Heart left ventricle (tissue), 16 donors: ENCODE measurements around the gene NEURL1. TPM values are rescaled to one million over a fixed set of nuclear protein-coding genes. Genes with fewer than 3 reads are reported as not detected.

Experiments
- ATAC-seq, 4 donors: fragments of 200-7000 bp; cut with Tn5 transposase; one replicate each; pipeline ENCODE4 v1.9.1; 2020 to 2022; ENCODE audit warnings: moderate library complexity in 4 of 4, mild to moderate bottlenecking in 3 of 4, moderate number of reproducible peaks in 1 of 4
- DNase-seq, 5 donors: peaks; one replicate each; pipeline ENCODE4 v3.0.0-alpha.2; 2020
- H3K27ac ChIP-seq, 12 donors: fragments of 200-600 bp; sonication (generic) in 4 of 12; one replicate each; pipeline versions ENCODE4 v1.5.0 to v1.8.0; 2016 to 2022; ENCODE audit warnings: mild to moderate bottlenecking in 2 of 12
- H3K27me3 ChIP-seq, 9 donors: fragments of 200-600 bp; sonication (generic) in 2 of 9; one replicate each; pipeline versions ENCODE4 v1.5.1 to v1.8.0; 2016 to 2022; ENCODE audit warnings: mild to moderate bottlenecking in 3 of 9
- H3K36me3 ChIP-seq, 9 donors: fragments of 200-600 bp; sonication (generic) in 2 of 9; one replicate each; pipeline versions ENCODE4 v1.5.0 to v1.8.0; 2018 to 2022; ENCODE audit warnings: mild to moderate bottlenecking in 2 of 9
- H3K4me1 ChIP-seq, 12 donors: fragments of 200-600 bp; sonication (generic) in 4 of 12; one replicate each; pipeline versions ENCODE4 v1.5.0 to v1.8.0; 2016 to 2022; ENCODE audit warnings: mild to moderate bottlenecking in 3 of 12
- H3K4me3 ChIP-seq, 12 donors: fragments of 200-600 bp; sonication (generic) in 4 of 12; one replicate each; pipeline versions ENCODE4 v1.5.0 to v1.8.0; 2017 to 2022; ENCODE audit warnings: mild to moderate bottlenecking in 9 of 12, moderate library complexity in 4 of 12
- H3K9me3 ChIP-seq, 12 donors: fragments of 200-600 bp; sonication (generic) in 4 of 12; one replicate each; pipeline versions ENCODE4 v1.5.0 to v1.8.0; 2016 to 2022; ENCODE audit warnings: mild to moderate bottlenecking in 1 of 12
- CTCF ChIP-seq, 12 donors: fragments of 200-600 bp; sonication (generic) in 4 of 12; IDR thresholded peaks; one replicate each; pipeline versions ENCODE4 v1.5.0 to v1.8.0; 2018 to 2022; ENCODE audit warnings: antibody characterized with exemption in 12 of 12, mild to moderate bottlenecking in 5 of 12
- POLR2A ChIP-seq, 2 donors: fragments of 450-650 bp; IDR thresholded peaks; one replicate each; pipeline ENCODE4 v1.6.1; 2017; ENCODE audit warnings: antibody characterized with exemption in 2 of 2, mild to moderate bottlenecking in 2 of 2, moderate library complexity in 2 of 2
- WGBS, 4 donors: extraction: QIAGEN DNeasy Blood & Tissue Kit in 2 of 4; methylation state at CpG; one replicate each; pipeline versions ENCODE4 v1.1.5 to v1.1.7; 2013 to 2018; 5-methylcytosine and 5-hydroxymethylcytosine counted together
- intact Hi-C, 10 donors: fragments of 100-400 bp; cut with DNase I; formaldehyde crosslinking; loops; one replicate each; pipeline versions ENCODE4 v1.11.1 to v1.14.2; 2022
- polyA plus RNA-seq, 2 donors: library from polyadenylated mRNA; stranded (reverse); fragments of 200-250 nt; gene quantifications; one replicate each; pipeline ENCODE4 v1.2.3, GENCODE V29; 2013
- total RNA-seq, 9 donors: library from RNA; depleted of rRNA in 2 of 9; stranded (reverse); fragments of >200 nt in 2 of 9; fragmentation: NEBNext Ultra II Directional in 3 of 9; extraction: Animal tissue kit (Norgen Biotek cat#: 25700) in 3 of 9; gene quantifications; one replicate each; pipeline versions ENCODE4 v1.1.0 to v1.2.4, GENCODE V29; 2016 to 2023
- donor health status: ischemic (EF 13 %, LVEDD 7.1; RV severe dilation, severe dysfunction).
- donor health status: healthy with polysubstance abuse.
- donor health status: DM: no; HTN: yes; CAD: no.
- donor health status: DM: no; HTN: no; CAD: no.
- donor health status: ischemic (EF 25% LVEDD 6.9; RV normal size, moderate dysfunction).
- donor health status: ischemic (EF 25% LVEDD 5.7; RV mildly dilated, moderate dysfunction).
- donor health status: healthy.
- donor health status: DM: yes; HTN: yes; CAD: no.
- donor health status: ischemic (EF 35%, LVEDD 5.7; RV mildly dilated, moderate dysfunction).
- donor health status: nonischemic (EF 11% LVEDD 7.7; RV severe dilation, severe dysfunction).
- donor health status: DM: yes; HTN: yes; CAD: no.
- donor health status: PGD.
- donor health status: ischemic (EF 29% LVEDD 5.4; RV normal size, mild dysfunction).
- donor health status: nonischemic (EF 23%, LVEDD 6.1; RV moderate dilation, normal function).

Gene NEURL1
- total and polyA plus RNA-seq, 11 donors = 0.07 to 0.64 (median 0.14) TPM; not detected in 2

DNA sequence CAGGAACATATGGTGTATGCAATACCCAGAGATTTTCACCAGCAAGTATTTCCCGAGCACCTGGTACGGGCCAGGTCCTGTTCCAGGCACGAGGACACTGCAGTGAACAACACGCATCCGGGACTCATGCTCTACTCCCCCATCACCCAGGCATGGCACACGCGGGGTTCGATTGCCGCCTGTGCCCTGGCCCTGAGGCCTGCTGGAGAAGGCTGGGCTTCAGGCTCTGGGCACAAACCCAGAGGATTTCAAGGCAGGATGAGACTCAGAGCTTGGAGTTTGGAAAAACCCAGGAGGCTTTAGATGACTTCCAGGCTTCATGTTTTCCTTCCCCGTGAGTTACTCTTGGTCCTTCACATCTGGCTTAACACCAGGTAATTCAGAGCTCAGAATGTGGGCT lies 143.5 kb downstream of the NEURL1 start:
- H3K4me3 ChIP-seq = no peak overlapping the region
- TF ChIP-seq CTCF (IDR thresholded peaks at IDR 0.05) (no peak), POLR2A (IDR thresholded peaks at IDR 0.05) (no peak)
- ATAC-seq (no peak), DNase-seq (no peak)
- peaks cover 18 to 73% (median 52%) of the 10 kb centered on the region in 12 donors for H3K4me1 ChIP-seq
- no peaks in the 10 kb centered on the region for H3K27me3 ChIP-seq
- 71 to 81% (median 77%) methylated on average over 10 of the region's 10 CpGs for WGBS, 4 donors
- peak overlapping the region in 9 of 12 donors; percentile 72 to 90 (median 81) for H3K27ac ChIP-seq
- intact Hi-C loops = loop anchor here in 1 of 10 donors (2.0 kb wide), 1 partner anchor 18 kb away; no protein-coding TSS in a partner anchor
- H3K9me3 ChIP-seq = no peaks in the 10 kb centered on the region
- peaks cover 0 to 20% (median 0%) of the 10 kb centered on the region in 9 donors for H3K36me3 ChIP-seq

DNA sequence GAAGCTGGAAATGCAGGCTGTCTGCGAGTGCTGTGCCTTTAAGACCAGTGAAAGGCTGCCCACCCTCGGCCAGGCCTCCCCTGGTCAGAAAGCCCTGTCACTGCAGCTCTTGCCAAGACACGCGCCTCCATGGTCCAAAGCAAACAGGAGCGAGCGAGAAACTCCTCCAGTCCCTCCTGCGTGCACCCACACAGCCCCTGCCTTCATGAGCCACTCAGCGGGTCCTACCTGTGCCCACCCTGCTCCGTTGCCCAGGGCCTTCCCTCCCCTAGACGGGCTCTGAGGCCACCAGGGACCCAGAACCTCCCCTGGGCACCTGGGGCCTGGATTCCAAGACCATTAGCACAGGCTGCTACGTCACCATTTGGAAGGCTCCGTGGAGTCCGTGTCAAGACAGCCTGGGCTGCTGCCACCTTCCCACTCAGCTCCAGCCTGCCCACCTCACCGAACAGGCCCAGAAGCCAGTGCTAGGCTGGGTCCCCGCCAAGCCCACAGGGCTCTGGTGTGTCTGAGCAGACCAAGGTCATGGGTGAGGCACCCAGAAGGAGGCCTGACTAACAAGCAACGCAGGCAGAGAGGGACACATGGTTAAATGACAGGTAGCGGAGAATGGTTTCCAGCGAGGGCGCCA lies 144.5 kb downstream of the NEURL1 start:
- intact Hi-C loops = loop anchor here in 1 of 10 donors (2.0 kb wide), 1 partner anchor 19 kb away; no protein-coding TSS in a partner anchor
- peak overlapping the region; percentile 42 to 90 (median 79) for H3K27ac ChIP-seq
- DNase-seq (peak; percentile 69 to 93 (median 87)), ATAC-seq (peak; percentile 68 to 90 (median 82))
- no peaks in the 10 kb centered on the region for H3K27me3 ChIP-seq
- no peaks in the 10 kb centered on the region for H3K9me3 ChIP-seq
- H3K4me1 ChIP-seq = peaks cover 18 to 68% (median 52%) of the 10 kb centered on the region in 12 donors
- WGBS, 4 donors = 39 to 50% (median 48%) methylated on average over 15 to 19 of the region's 19 CpGs
- H3K4me3 ChIP-seq = peak overlapping the region in 2 of 12 donors; percentile 14 to 18
- H3K36me3 ChIP-seq = peaks cover 0 to 15% (median 0%) of the 10 kb centered on the region in 9 donors
- TF ChIP-seq POLR2A (IDR thresholded peaks at IDR 0.05) (no peak), CTCF (IDR thresholded peaks at IDR 0.05) (no peak)

DNA sequence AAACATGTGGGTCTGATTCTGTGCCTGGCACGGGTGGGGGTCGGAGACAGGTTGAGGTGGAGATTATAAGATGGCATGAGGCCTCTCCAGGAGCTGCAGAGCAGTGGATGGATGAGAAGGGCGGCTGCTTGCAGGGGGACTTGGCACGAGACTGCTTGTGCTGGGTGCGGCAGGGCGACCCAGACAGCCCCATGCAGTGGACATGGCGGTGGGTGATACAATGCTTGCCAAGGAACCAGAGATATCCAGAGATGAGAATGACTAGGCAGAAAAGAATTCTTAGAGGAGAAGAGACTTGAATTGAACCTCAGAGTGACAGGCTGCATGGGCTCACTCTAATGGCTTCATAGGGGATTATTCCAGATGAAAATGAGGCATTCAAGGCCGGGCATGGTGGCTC lies 145.4 kb downstream of the NEURL1 start:
- intact Hi-C loops = no loop called here
- Histone ChIP-seq H3K4me3 (no peak overlapping the region), H3K36me3 (peaks cover 0 to 11% (median 0%) of the 10 kb centered on the region in 9 donors), H3K27me3 (no peaks in the 10 kb centered on the region), H3K27ac (peak overlapping the region in 11 of 12 donors; percentile 63 to 90 (median 80)), H3K9me3 (no peaks in the 10 kb centered on the region), H3K4me1 (peaks cover 18 to 68% (median 52%) of the 10 kb centered on the region in 12 donors)
- peak in 1 of 5 donors; percentile 31 for DNase-seq
- ATAC-seq = no peak
- TF ChIP-seq CTCF (IDR thresholded peaks at IDR 0.05) (no peak), POLR2A (IDR thresholded peaks at IDR 0.05) (no peak)
- 72 to 87% (median 85%) methylated on average over 8 of the region's 8 CpGs for WGBS, 4 donors

GRCh38 chr10:103640436-103641181 lies 147.1 kb downstream of the NEURL1 start:
- 43 to 46% (median 44%) methylated on average over 11 of the region's 11 CpGs for WGBS, 4 donors
- Histone ChIP-seq H3K9me3 (no peaks in the 10 kb centered on the region), H3K36me3 (peaks cover 0 to 11% (median 0%) of the 10 kb centered on the region in 9 donors), H3K4me3 (no peak overlapping the region), H3K27me3 (no peaks in the 10 kb centered on the region), H3K4me1 (peaks cover 18 to 71% (median 61%) of the 10 kb centered on the region in 12 donors), H3K27ac (peak overlapping the region in 8 of 12 donors; percentile 25 to 72 (median 57))
- TF ChIP-seq CTCF (IDR thresholded peaks at IDR 0.05) (no peak), POLR2A (IDR thresholded peaks at IDR 0.05) (no peak)
- DNase-seq (peak in 1 of 5 donors; percentile 58), ATAC-seq (peak; percentile 22 to 48 (median 28))
- intact Hi-C loops = no loop called here
